Left renal cortex interstitium (tissue), 4 donors: ENCODE results near the gene PRIMA1. TPM values are rescaled to one million over a fixed set of nuclear protein-coding genes. Genes with fewer than 3 reads are reported as not detected.

Source experiments
- DNase-seq, 4 donors: peaks; one replicate each; pipeline ENCODE4 v3.0.0-alpha.2; 2013; ENCODE audit warnings: low read depth in 4 of 4, low spot score in 2 of 4, missing footprints in 1 of 4
- polyA plus RNA-seq, 4 donors: library from polyadenylated mRNA; unstranded; fragments of 120-200 nt; gene quantifications; one replicate each; pipeline ENCODE4 v1.2.1, GENCODE V29; 2013; ENCODE audit not compliant: insufficient read length in 4 of 4

Gene PRIMA1
- polyA plus RNA-seq, 4 donors = 1.1 to 1.5 (median 1.3) TPM

GRCh38 chr14:93734086-93734822 is 54.0 kb downstream of the PRIMA1 start:
- no peak for DNase-seq

DNA sequence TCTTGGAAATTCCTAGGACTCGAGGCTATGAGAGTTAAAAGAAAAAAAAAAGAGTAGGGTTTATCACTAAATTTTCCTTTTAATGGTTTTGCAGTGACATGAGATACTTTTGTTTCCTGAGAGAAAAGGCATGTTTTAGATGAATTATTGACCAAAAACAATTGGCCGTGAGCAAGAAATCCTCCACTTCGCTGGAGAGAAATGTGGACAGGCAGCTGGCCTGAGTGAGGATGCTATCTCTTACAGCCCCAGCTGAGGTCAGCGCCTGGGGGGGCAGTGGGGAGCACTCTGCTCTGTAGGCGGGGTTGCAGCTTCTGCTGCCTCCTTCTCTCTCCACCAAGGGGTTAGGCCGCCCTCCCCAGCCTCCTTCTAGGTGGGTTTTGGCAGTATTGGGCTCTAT is 54.7 kb downstream of the PRIMA1 start:
- no peak for DNase-seq

DNA sequence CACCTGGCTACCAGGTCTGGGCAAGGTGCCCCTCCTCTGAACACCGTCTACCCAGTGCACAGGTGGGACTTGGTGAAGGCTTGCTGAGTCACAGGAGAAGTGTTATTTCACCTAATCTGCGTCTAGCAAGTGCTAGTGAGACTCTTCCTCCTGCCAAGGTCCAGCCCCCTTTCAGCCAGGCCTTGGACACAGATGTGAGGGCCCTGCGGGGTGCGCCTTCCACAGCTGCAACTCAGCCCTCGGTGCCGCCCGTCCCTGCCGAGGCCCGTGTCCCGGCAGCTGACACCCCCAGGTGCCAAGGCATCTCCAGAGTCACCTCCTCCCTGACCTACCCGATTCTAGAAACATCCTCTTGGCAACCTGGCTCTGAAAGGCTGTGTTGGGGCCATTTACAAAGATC is 55.1 kb downstream of the PRIMA1 start:
- no peak for DNase-seq

DNA sequence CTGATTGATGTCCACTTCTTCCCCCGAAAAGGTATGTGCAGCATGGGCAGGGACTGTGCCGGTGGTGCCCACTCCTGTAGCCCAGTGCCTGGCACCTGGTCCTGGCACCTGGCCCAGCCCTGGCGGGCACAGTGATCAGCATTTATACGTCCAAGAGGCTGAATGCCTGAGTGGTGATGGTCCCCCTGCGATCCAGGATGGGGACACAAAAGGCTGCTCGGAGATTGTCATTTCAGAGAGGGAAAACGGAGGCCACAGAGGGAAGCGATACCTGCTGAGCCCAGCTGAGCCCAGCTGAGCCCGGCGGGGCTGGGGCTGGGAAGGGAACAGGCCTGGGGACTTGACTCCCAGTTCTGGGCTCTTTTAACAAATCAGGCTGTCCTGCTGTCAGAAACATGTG is 55.8 kb downstream of the PRIMA1 start:
- no peak for DNase-seq

DNA sequence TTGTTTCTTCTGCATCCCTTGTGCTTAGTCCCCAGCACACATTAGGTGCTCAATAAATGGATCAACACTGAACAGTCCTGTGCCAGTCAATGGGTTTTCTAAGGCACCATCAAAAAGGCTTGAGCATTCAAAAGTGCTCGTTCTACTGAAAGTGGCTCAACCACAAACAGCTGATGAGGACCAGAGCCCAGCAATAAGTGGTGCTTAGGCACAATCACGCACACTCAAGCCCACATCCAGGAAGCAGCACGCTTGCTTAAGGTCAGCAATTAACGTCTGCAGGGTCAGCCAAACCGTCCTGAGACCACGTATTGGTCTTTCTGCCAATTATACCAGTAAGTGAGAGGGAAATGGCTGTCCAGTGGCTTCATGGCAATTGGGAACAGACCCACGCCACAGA is 56.5 kb downstream of the PRIMA1 start:
- no peak for DNase-seq

DNA sequence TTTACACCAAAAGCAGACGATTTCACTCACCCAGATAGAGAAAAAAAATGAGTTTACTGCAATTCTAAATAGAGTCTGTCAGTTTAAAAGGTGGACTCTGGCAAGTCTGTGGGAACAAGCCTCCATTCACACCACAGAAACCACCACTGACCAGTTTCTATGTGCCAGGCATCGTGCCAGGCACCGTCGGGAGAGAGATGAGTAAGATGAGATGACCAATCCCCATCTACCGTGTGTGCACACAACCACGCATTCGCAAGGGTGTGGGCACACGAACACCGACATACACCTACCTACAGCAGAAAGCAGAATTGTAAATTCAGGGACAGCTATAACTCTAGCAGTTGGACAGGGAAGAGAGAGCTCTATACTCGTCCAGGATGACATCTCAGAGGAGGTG is 58.3 kb downstream of the PRIMA1 start:
- DNase-seq = no peak

DNA sequence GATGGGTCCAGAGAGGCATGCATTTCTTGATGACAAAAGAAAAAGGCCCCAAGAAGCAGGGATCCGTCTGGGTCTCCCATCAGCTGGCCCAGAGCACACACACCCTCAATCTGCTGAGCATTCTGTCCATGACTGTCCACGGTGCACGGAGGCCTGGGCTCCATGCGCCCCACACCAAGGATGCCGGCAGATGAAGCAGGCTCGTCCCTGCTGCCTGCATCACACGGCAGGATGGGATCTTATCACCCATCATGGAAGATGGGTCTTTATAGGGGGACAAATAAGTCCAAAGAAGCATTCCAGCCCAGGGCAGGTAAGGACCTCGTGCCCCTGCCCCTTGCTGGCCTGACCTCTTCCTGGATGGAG is 59.7 kb downstream of the PRIMA1 start:
- DNase-seq = no peak

- no peak for DNase-seq
Observed at GRCh38 chr14:93727917-93728650, 60.2 kb downstream of the PRIMA1 start.

DNA sequence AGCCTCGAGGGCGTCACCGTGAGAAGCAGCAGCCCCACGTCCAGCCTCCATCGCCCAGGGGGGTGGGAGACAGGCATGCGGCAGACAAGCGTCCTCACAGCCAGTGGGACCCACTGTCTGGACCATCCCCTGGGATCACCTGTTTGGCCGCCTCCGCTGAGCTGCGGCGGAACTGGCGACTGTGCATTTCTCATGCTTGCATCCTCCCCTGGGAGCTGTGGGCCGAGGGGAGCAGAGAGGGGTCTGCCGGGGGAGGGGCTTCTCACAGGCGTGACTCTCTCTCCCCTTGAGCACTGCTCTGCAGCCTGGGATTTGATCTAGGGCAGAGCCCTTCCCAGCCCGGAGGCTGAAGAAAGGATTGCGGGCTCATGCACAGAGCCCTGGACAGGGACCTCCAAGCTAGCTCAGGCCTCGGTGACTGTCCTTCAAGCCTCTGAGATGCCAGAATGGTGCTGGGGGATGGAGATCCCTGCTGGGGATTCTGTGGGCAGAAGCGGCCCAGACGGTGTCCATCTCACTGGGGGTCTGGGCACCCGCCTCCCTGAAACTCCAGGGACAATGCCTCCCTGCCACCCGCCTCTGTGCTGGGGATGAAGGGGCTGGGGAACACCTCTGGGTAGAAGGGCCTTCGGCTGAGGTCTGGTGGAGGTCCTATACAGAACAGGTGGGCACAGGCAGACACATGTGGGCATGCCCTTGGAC is 61.1 kb downstream of the PRIMA1 start:
- no peak for DNase-seq

DNA sequence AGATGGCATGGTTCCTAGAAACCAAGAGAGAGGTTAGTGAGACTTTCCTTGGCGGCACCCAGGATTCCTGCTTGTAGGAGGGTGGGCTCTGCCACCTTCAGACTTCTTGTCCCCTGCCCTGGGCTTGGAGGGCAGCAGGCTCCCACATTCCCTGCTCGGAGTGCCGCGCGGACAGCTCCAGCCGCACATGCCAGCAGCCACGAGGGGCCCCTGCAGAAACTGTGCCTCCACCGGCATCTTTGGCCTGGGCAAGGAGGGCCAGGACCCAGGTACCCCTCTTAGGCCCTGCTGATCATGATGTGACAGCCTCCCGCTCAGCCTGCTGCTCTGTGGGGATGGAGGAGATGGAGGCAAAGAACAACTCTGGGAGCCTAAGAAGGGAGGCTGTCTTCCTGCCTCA is 62.3 kb downstream of the PRIMA1 start:
- no peak for DNase-seq

- DNase-seq = no peak
Observed at GRCh38 chr14:93725002-93725582, 63.2 kb downstream of the PRIMA1 start.

DNA sequence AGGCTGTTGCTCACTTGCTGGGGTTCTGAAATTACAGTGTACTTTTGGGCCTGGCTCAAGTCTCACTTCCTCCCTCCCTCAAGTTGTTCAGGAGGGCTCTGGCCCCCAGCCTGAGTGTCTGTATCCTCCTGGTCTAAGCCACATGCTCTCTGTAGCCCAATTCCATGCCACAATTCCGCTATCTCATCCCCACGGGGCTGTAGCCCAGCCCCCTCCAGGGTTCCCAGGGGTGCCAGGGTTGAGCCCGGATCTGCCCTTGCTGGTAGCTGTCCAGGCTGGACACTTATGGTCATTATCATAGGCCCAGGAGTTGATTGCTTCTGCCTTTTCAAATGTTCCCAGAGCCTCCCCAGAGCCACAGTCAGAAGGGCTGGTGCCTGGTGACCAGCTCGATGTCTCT is 65.3 kb downstream of the PRIMA1 start:
- no peak for DNase-seq

DNA sequence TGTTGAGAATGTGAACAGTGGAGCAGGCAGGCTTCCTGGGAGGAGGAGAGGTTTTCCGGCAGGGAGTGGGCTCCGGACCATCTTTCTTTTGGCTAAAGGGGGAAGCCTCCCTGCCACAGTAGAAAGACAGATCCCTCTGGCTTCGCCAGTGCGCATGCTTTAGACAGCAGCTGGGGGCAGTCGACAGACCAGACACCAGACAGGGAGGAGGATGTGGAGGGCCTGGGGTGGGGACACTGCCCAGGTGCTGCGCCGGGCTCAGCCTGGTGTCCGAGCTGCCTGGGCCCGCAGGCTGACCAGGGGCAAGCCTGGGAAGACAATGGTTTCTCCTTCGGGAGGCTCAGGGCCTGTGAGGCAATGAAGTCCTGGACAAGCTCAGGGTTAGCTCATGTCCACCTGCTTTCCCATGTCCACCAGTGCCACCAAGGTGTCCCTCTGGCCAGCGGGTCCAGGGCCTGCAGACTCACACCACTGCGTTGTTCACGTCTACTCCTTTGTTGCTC is 67.3 kb downstream of the PRIMA1 start:
- DNase-seq = no peak

DNA sequence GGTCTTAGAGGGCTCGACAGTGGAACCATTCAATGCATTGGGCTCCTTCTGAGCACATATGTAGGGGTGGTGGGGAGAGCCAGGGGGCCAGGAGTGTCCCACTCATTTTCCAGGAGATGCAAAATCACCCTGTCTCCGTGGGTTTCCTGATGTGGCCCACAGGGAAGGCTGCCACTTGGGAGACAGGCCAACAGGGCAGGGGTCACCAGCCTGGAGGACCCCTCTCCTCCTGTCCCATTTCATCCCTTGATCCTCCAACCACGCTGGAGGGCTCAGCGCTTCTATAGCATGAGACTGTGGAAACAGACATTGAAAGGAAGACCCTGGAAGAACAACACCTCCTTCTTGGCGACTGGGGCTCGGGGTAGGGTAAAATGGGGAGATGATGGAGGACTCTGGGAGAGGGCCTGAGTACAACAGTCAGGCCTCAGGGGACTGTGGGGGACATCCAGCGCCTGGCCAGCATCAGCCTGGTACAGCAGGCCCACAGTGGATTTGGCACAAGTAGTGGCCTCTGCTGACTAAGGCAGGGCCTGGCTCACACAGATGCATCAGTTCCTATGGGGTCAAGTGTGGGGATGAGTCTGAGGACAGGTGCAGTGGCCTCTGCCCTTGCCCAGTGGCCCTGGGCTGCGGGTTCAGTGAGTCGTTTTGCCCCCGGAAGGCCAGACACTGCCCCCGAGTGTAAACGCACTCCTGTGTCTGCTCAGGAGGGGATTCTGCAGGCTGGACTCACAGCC is 68.0 kb downstream of the PRIMA1 start:
- DNase-seq = no peak

GRCh38 chr14:93719256-93719655 is 69.0 kb downstream of the PRIMA1 start:
- DNase-seq = no peak

- no peak for DNase-seq
Observed at GRCh38 chr14:93717668-93718320, 70.5 kb downstream of the PRIMA1 start.

- DNase-seq = no peak
Observed at GRCh38 chr14:93716746-93717667, 71.3 kb downstream of the PRIMA1 start.

- no peak for DNase-seq
Observed at GRCh38 chr14:93716002-93716745, 72.1 kb downstream of the PRIMA1 start.
